HEK293 (cell line): ENCODE measurements around the gene RPSA.

Experiments used
- CTCF ChIA-PET: fragments of 350-600 bp; formaldehyde crosslinking; extraction: SDS; loops from one replicate; lab custom pipeline; 2021; ENCODE audit warnings: antibody characterized with exemption; lab: Yijun Ruan, JAX
- POLR2A ChIA-PET: fragments of 300-600 bp; formaldehyde crosslinking; extraction: SDS; loops from one replicate; lab custom pipeline; 2020; ENCODE audit warnings: antibody characterized with exemption, inconsistent platforms; lab: Yijun Ruan, JAX
- H3K27ac ChIP-seq: fragments of 200-500 bp; sonication (Bioruptor generic); 2 replicates; pipeline ENCODE4 v1.5.1; 2014; ENCODE audit warnings: low read depth, low read length, control low read depth, inconsistent platforms; ENCODE audit errors: extremely low read depth
- H3K36me3 ChIP-seq, 2 experiments: fragments of 200-500 bp in 1 of 2; sonication (Bioruptor generic) in 1 of 2; 1 replicate in 1 of 2; 2 replicates in 1 of 2; pipeline ENCODE4 v1.5.1; 2014 to 2017; ENCODE audit warnings: inconsistent platforms in 2 of 2, low read length in 2 of 2; ENCODE audit not compliant: control insufficient read depth in 2 of 2, insufficient read depth in 1 of 2
- H3K4me1 ChIP-seq: fragments of 200-500 bp; sonication (Bioruptor generic); 2 replicates; pipeline ENCODE4 v1.5.1; 2014; ENCODE audit warnings: mild to moderate bottlenecking, low read length, inconsistent platforms; ENCODE audit not compliant: control insufficient read depth, insufficient read depth
- H3K4me3 ChIP-seq: 2 replicates; pipeline ENCODE4 v1.5.1; 2011; ENCODE audit warnings: low read depth, mild to moderate bottlenecking, control low read depth, low read length, moderate library complexity
- H3K9me3 ChIP-seq: fragments of 200-500 bp; sonication (Bioruptor generic); 2 replicates; pipeline ENCODE4 v1.5.1; 2014; ENCODE audit warnings: low read depth, low read length, inconsistent platforms; ENCODE audit not compliant: control insufficient read depth, insufficient read depth
- GLI4 ChIP-seq: fragments of 450-650 bp; formaldehyde crosslinking; IDR thresholded peaks from 2 replicates; pipeline ENCODE4 v1.5.1; 2016; ENCODE audit warnings: missing biosample characterization, missing genetic modification characterization
- GLIS1 ChIP-seq: fragments of 450-650 bp; formaldehyde crosslinking; IDR thresholded peaks from 2 replicates; pipeline ENCODE4 v1.5.1; 2016; ENCODE audit warnings: missing biosample characterization, missing genetic modification characterization
- KLF7 ChIP-seq: fragments of 450-650 bp; formaldehyde crosslinking; IDR thresholded peaks from 2 replicates; pipeline ENCODE4 v1.5.1; 2016; ENCODE audit warnings: missing biosample characterization, missing genetic modification characterization, borderline replicate concordance
- KLF8 ChIP-seq: fragments of 450-650 bp; formaldehyde crosslinking; IDR thresholded peaks from 2 replicates; pipeline ENCODE4 v1.5.1; 2016; ENCODE audit warnings: missing biosample characterization, missing genetic modification characterization
- ZEB2 ChIP-seq: fragments of 450-650 bp; formaldehyde crosslinking; IDR thresholded peaks from 2 replicates; pipeline ENCODE4 v1.5.1; 2016; ENCODE audit warnings: missing biosample characterization, missing genetic modification characterization
- ZNF10 ChIP-seq: fragments of 450-650 bp; formaldehyde crosslinking; IDR thresholded peaks from 2 replicates; pipeline ENCODE4 v1.5.1; 2017; ENCODE audit warnings: missing biosample characterization, missing genetic modification characterization
- ZNF138 ChIP-seq: fragments of 450-650 bp; formaldehyde crosslinking; IDR thresholded peaks from 2 replicates; pipeline ENCODE4 v1.5.1; 2016; ENCODE audit warnings: missing biosample characterization, missing genetic modification characterization, borderline replicate concordance
- ZNF239 ChIP-seq: fragments of 450-650 bp; formaldehyde crosslinking; IDR thresholded peaks from 2 replicates; pipeline ENCODE4 v1.5.1; 2016; ENCODE audit warnings: missing biosample characterization, missing genetic modification characterization
- ZNF354C ChIP-seq: fragments of 450-650 bp; formaldehyde crosslinking; IDR thresholded peaks from 2 replicates; pipeline ENCODE4 v1.5.1; 2016; ENCODE audit warnings: missing biosample characterization, missing genetic modification characterization, low read depth, borderline replicate concordance
- ZNF394 ChIP-seq: fragments of 450-650 bp; formaldehyde crosslinking; IDR thresholded peaks from 2 replicates; pipeline ENCODE4 v1.5.1; 2016; ENCODE audit warnings: missing biosample characterization, missing genetic modification characterization, mild to moderate bottlenecking, moderate library complexity, borderline replicate concordance
- ZNF426 ChIP-seq: fragments of 450-650 bp; formaldehyde crosslinking; IDR thresholded peaks from 2 replicates; pipeline ENCODE4 v1.5.1; 2017; ENCODE audit warnings: missing biosample characterization, missing genetic modification characterization, mild to moderate bottlenecking, inconsistent platforms, moderate library complexity
- ZNF629 ChIP-seq: fragments of 450-650 bp; formaldehyde crosslinking; IDR thresholded peaks from 2 replicates; pipeline ENCODE4 v1.5.1; 2017; ENCODE audit warnings: missing biosample characterization, missing genetic modification characterization
- ZNF747 ChIP-seq: fragments of 450-650 bp; formaldehyde crosslinking; IDR thresholded peaks from 2 replicates; pipeline ENCODE4 v1.5.1; 2016; ENCODE audit warnings: missing biosample characterization, missing genetic modification characterization
- ZNF777 ChIP-seq: fragments of 450-650 bp; formaldehyde crosslinking; IDR thresholded peaks from 2 replicates; pipeline ENCODE4 v1.5.1; 2017; ENCODE audit warnings: missing biosample characterization, missing genetic modification characterization, borderline replicate concordance
- ZNF785 ChIP-seq: fragments of 450-650 bp; formaldehyde crosslinking; IDR thresholded peaks from 2 replicates; pipeline ENCODE4 v1.5.1; 2016; ENCODE audit warnings: missing biosample characterization, missing genetic modification characterization
- ZSCAN30 ChIP-seq: fragments of 450-650 bp; IDR thresholded peaks from 2 replicates; pipeline ENCODE4 v1.5.1; 2018; ENCODE audit warnings: missing biosample characterization, mild to moderate bottlenecking, missing genetic modification characterization, moderate library complexity
- TF ChIP-seq, protein P1 (sequence below): fragments of 450-650 bp; formaldehyde crosslinking; IDR thresholded peaks from 2 replicates; pipeline ENCODE4 v1.5.1; 2016; ENCODE audit warnings: missing biosample characterization, missing genetic modification characterization
- TF ChIP-seq, protein P2 (sequence below): fragments of 450-650 bp; formaldehyde crosslinking; conservative IDR thresholded peaks from 2 replicates; pipeline ENCODE4 v1.5.1; 2016; ENCODE audit warnings: low read depth, missing biosample characterization, missing genetic modification characterization
- TF ChIP-seq, protein P3 (sequence below): fragments of 450-650 bp; formaldehyde crosslinking; IDR thresholded peaks from 2 replicates; pipeline ENCODE4 v1.5.1; 2016; ENCODE audit warnings: missing biosample characterization, missing genetic modification characterization
- TF ChIP-seq, protein P4 (sequence below): fragments of 450-650 bp; formaldehyde crosslinking; optimal IDR thresholded peaks from 2 replicates; pipeline ENCODE3; 2016; ENCODE audit warnings: missing biosample characterization, mild to moderate bottlenecking, missing genetic modification characterization
- TF ChIP-seq, protein P5 (sequence below): fragments of 450-650 bp; formaldehyde crosslinking; IDR thresholded peaks from 2 replicates; pipeline ENCODE4 v1.5.1; 2016; ENCODE audit warnings: missing biosample characterization, missing genetic modification characterization

RPSA gene

DNA sequence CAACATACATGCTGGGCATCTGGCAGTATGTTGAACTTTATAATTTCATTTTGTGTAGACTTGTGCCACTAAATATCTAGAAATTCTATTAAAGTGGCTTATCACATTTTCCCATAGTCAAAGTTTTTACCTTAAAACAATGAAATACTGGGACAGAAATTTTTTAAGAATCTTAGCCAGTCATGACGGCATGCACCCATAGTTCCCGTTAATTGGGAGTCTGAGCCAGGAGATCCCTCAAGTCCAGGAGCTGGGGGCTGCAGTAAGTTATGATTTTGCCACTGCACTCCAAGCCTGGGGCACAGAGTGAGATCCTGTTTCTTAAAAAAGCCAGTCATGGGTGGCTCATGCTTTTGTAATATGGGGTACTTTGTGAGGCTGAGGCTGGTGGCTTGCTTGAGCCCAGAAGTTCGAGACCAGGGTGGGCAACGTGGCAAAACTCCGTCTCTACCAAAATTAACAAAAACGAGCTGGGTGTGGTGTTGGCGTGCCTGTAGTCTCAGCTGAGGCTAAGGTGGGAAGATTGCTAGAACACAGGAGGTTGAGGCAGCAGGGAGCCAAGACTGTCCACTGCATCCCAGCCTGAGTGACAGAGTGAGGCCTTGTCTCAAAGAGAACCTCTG is 3.1 kb downstream of the RPSA start (continued):
- TF ChIP-seq, protein P1, sequence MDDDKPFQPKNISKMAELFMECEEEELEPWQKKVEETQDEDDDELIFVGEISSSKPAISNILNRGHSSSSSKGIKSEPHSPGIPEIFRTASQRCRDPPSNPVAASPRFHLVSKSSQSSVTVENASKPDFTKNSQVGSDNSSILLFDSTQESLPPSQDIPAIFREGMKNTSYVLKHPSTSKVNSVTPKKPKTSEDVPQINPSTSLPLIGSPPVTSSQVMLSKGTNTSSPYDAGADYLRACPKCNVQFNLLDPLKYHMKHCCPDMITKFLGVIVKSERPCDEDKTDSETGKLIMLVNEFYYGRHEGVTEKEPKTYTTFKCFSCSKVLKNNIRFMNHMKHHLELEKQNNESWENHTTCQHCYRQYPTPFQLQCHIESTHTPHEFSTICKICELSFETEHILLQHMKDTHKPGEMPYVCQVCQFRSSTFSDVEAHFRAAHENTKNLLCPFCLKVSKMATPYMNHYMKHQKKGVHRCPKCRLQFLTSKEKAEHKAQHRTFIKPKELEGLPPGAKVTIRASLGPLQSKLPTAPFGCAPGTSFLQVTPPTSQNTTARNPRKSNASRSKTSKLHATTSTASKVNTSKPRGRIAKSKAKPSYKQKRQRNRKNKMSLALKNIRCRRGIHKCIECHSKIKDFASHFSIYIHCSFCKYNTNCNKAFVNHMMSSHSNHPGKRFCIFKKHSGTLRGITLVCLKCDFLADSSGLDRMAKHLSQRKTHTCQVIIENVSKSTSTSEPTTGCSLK, result no peak
- TF ChIP-seq, protein P2, sequence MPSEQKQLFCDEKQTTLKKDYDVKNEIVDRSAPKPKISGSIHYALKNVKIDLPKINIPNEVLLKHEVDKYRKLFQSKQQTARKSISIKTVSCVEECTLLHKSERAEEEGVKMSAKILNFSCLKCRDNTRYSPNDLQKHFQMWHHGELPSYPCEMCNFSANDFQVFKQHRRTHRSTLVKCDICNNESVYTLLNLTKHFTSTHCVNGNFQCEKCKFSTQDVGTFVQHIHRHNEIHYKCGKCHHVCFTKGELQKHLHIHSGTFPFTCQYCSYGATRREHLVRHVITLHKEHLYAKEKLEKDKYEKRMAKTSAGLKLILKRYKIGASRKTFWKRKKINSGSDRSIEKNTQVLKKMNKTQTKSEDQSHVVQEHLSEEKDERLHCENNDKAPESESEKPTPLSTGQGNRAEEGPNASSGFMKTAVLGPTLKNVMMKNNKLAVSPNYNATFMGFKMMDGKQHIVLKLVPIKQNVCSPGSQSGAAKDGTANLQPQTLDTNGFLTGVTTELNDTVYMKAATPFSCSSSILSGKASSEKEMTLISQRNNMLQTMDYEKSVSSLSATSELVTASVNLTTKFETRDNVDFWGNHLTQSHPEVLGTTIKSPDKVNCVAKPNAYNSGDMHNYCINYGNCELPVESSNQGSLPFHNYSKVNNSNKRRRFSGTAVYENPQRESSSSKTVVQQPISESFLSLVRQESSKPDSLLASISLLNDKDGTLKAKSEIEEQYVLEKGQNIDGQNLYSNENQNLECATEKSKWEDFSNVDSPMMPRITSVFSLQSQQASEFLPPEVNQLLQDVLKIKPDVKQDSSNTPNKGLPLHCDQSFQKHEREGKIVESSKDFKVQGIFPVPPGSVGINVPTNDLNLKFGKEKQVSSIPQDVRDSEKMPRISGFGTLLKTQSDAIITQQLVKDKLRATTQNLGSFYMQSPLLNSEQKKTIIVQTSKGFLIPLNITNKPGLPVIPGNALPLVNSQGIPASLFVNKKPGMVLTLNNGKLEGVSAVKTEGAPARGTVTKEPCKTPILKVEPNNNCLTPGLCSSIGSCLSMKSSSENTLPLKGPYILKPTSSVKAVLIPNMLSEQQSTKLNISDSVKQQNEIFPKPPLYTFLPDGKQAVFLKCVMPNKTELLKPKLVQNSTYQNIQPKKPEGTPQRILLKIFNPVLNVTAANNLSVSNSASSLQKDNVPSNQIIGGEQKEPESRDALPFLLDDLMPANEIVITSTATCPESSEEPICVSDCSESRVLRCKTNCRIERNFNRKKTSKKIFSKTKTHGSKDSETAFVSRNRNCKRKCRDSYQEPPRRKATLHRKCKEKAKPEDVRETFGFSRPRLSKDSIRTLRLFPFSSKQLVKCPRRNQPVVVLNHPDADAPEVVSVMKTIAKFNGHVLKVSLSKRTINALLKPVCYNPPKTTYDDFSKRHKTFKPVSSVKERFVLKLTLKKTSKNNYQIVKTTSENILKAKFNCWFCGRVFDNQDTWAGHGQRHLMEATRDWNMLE (tag by site-specific recombination), result no peak
- TF ChIP-seq ZNF747 (no peak), GLI4 (tag by site-specific recombination) (no peak), ZNF629 (tag by site-specific recombination) (no peak), ZNF777 (no peak), ZNF239 (tag by site-specific recombination) (no peak)
- TF ChIP-seq, protein P3, sequence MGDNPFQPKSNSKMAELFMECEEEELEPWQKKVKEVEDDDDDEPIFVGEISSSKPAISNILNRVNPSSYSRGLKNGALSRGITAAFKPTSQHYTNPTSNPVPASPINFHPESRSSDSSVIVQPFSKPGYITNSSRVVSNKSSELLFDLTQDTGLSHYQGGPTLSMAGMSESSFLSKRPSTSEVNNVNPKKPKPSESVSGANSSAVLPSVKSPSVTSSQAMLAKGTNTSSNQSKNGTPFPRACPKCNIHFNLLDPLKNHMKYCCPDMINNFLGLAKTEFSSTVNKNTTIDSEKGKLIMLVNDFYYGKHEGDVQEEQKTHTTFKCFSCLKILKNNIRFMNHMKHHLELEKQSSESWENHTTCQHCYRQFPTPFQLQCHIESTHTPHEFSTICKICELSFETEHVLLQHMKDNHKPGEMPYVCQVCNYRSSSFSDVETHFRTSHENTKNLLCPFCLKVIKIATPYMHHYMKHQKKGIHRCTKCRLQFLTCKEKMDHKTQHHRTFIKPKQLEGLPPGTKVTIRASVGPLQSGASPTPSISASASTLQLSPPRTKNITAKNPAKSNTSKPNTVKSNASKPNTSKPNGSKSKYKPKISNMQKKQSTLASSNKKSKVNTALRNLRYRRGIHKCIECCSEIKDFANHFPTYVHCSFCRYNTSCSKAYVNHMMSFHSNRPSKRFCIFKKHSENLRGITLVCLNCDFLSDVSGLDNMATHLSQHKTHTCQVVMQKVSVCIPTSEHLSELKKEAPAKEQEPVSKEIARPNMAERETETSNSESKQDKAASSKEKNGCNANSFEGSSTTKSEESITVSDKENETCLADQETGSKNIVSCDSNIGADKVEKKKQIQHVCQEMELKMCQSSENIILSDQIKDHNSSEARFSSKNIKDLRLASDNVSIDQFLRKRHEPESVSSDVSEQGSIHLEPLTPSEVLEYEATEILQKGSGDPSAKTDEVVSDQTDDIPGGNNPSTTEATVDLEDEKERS (tag by site-specific recombination), result no peak
- TF ChIP-seq, protein P4, sequence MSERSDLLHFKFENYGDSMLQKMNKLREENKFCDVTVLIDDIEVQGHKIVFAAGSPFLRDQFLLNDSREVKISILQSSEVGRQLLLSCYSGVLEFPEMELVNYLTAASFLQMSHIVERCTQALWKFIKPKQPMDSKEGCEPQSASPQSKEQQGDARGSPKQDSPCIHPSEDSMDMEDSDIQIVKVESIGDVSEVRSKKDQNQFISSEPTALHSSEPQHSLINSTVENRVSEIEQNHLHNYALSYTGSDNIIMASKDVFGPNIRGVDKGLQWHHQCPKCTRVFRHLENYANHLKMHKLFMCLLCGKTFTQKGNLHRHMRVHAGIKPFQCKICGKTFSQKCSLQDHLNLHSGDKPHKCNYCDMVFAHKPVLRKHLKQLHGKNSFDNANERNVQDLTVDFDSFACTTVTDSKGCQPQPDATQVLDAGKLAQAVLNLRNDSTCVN (tag by site-specific recombination), result no peak
- TF ChIP-seq, all 188 proteins: peak for 0

DNA sequence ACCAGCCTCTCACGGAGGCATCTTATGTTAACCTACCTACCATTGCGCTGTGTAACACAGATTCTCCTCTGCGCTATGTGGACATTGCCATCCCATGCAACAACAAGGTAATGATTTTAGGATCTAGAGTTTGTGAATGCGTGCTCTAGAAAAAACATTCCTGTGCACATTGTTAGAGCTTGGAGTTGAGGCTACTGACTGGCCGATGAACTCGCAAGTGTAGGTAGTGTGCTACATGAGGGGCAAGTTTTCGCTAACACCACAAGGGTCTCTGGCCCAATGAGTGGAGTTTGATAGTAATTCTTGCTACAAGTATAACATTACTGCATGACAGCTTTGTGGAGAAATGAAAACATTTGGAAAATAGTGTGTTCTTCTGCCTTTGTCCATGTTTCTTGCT is 4.4 kb downstream of the RPSA start:
- no peak overlapping the region for H3K4me3 ChIP-seq
- no peak overlapping the region for H3K27ac ChIP-seq
- no peaks in the 10 kb centered on the region for H3K9me3 ChIP-seq
- no peaks in the 10 kb centered on the region for H3K4me1 ChIP-seq
- POLR2A ChIA-PET, result no interaction called here
- peaks cover 17 to 78% of the 10 kb centered on the region in 2 experiments for H3K36me3 ChIP-seq
- CTCF ChIA-PET, result no interaction called here
- TF ChIP-seq GLIS1 (tag by site-specific recombination) (no peak), ZNF394 (tag by site-specific recombination) (no peak), ZNF426 (tag by site-specific recombination) (no peak), ZSCAN30 (tag by site-specific recombination) (no peak), ZNF354C (tag by site-specific recombination) (no peak), ZEB2 (tag by site-specific recombination) (no peak), KLF8 (tag by site-specific recombination) (no peak), KLF7 (no peak), ZNF785 (tag by site-specific recombination) (no peak), ZNF138 (tag by site-specific recombination) (no peak), ZNF10 (tag by site-specific recombination) (no peak)
- TF ChIP-seq, protein P5, sequence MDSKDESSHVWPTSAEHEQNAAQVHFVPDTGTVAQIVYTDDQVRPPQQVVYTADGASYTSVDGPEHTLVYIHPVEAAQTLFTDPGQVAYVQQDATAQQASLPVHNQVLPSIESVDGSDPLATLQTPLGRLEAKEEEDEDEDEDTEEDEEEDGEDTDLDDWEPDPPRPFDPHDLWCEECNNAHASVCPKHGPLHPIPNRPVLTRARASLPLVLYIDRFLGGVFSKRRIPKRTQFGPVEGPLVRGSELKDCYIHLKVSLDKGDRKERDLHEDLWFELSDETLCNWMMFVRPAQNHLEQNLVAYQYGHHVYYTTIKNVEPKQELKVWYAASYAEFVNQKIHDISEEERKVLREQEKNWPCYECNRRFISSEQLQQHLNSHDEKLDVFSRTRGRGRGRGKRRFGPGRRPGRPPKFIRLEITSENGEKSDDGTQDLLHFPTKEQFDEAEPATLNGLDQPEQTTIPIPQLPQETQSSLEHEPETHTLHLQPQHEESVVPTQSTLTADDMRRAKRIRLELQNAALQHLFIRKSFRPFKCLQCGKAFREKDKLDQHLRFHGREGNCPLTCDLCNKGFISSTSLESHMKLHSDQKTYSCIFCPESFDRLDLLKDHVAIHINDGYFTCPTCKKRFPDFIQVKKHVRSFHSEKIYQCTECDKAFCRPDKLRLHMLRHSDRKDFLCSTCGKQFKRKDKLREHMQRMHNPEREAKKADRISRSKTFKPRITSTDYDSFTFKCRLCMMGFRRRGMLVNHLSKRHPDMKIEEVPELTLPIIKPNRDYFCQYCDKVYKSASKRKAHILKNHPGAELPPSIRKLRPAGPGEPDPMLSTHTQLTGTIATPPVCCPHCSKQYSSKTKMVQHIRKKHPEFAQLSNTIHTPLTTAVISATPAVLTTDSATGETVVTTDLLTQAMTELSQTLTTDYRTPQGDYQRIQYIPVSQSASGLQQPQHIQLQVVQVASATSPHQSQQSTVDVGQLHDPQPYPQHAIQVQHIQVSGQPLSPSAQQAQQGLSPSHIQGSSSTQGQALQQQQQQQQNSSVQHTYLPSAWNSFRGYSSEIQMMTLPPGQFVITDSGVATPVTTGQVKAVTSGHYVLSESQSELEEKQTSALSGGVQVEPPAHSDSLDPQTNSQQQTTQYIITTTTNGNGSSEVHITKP (tag by site-specific recombination), result no peak
